Keratinocyte (primary cell): ENCODE measurements around the gene MYPN. TPM values are rescaled to one million over a fixed set of nuclear protein-coding genes. Genes with fewer than 3 reads are reported as not detected.

ENCODE experiments used
- DNase-seq: peaks from one replicate; pipeline ENCODE4 v3.0.0-alpha.2; 2011; ENCODE audit warnings: low read depth, missing footprints, low spot score
- FAIRE-seq: peaks from 2 replicates; lab custom pipeline; 2011; peaks lifted over from hg19 to GRCh38; lab: Jason Lieb, UNC
- H2AFZ ChIP-seq: 2 replicates; pipeline ENCODE4 v1.6.0; 2012; ENCODE audit warnings: low read length, control low read depth, inconsistent platforms; ENCODE audit not compliant: control insufficient read depth
- H3K27ac ChIP-seq: 2 replicates; pipeline ENCODE4 v1.5.1; 2011; ENCODE audit warnings: low read length; ENCODE audit not compliant: control insufficient read depth, insufficient read depth
- H3K27me3 ChIP-seq: 3 replicates; pipeline ENCODE4 v1.6.0; 2011; ENCODE audit warnings: low read length; ENCODE audit not compliant: control insufficient read depth, insufficient read depth; ENCODE audit errors: extremely low read depth
- H3K36me3 ChIP-seq, 2 experiments: 2 replicates in 1 of 2; 3 replicates in 1 of 2; pipeline ENCODE4 v1.5.1; 2011; ENCODE audit warnings: low read length in 2 of 2, mild to moderate bottlenecking in 1 of 2; ENCODE audit not compliant: control insufficient read depth in 2 of 2, insufficient read depth in 2 of 2; ENCODE audit errors: extremely low read depth in 1 of 2
- H3K4me1 ChIP-seq: 3 replicates; pipeline ENCODE4 v1.5.1; 2011; ENCODE audit warnings: low read length; ENCODE audit not compliant: control insufficient read depth, insufficient read depth; ENCODE audit errors: extremely low read depth
- H3K4me2 ChIP-seq: 3 replicates; pipeline ENCODE4 v1.6.0; 2011; ENCODE audit warnings: low read depth, low read length; ENCODE audit not compliant: control insufficient read depth, insufficient read depth; ENCODE audit errors: extremely low read depth
- H3K4me3 ChIP-seq, 3 experiments: fragments of 200-600 bp in 1 of 3; sonication (generic) in 1 of 3; 2 replicates in 2 of 3; 3 replicates in 1 of 3; pipeline ENCODE4 v1.5.1; 2011 to 2016; ENCODE audit warnings: low read length in 3 of 3, mild to moderate bottlenecking in 3 of 3, control low read depth in 2 of 3, inconsistent platforms in 1 of 3, low read depth in 1 of 3, mixed read lengths in 1 of 3, mixed run types in 1 of 3, moderate library complexity in 1 of 3; ENCODE audit not compliant: control insufficient read depth in 2 of 3, insufficient read depth in 2 of 3; ENCODE audit errors: extremely low read depth in 1 of 3
- H3K79me2 ChIP-seq: 2 replicates; pipeline ENCODE4 v1.6.0; 2012; ENCODE audit warnings: low read length; ENCODE audit not compliant: control insufficient read depth, insufficient read depth
- H3K9ac ChIP-seq: 3 replicates; pipeline ENCODE4 v1.6.0; 2011; ENCODE audit warnings: low read length; ENCODE audit not compliant: control insufficient read depth, insufficient read depth; ENCODE audit errors: extremely low read depth
- H3K9me1 ChIP-seq: 3 replicates; pipeline ENCODE4 v1.6.0; 2011; ENCODE audit warnings: low read length; ENCODE audit not compliant: control insufficient read depth, insufficient read depth; ENCODE audit errors: extremely low read depth
- H3K9me3 ChIP-seq: 2 replicates; pipeline ENCODE4 v1.5.1; 2012; ENCODE audit warnings: low read depth, low read length; ENCODE audit not compliant: control insufficient read depth
- H4K20me1 ChIP-seq: 3 replicates; pipeline ENCODE4 v1.6.0; 2011; ENCODE audit warnings: low read length; ENCODE audit not compliant: control insufficient read depth, insufficient read depth; ENCODE audit errors: extremely low read depth
- CTCF ChIP-seq, 3 experiments: IDR thresholded peaks in 1 of 3; conservative IDR thresholded peaks in 1 of 3; optimal IDR thresholded peaks in 1 of 3; 2 replicates in 2 of 3; 3 replicates in 1 of 3; pipeline versions ENCODE3 to v1.5.1; 2011; ENCODE audit warnings: low read length in 3 of 3, mild to moderate bottlenecking in 3 of 3, moderate library complexity in 2 of 3, control low read depth in 1 of 3, inconsistent platforms in 1 of 3; ENCODE audit not compliant: insufficient read depth in 2 of 3; ENCODE audit errors: extremely low read depth in 1 of 3
- EZH2 ChIP-seq: IDR thresholded peaks from one replicate; pipeline ENCODE4 v1.6.1; 2012; ENCODE audit warnings: inconsistent platforms, mild to moderate bottlenecking, low read length, moderate library complexity
- dilution Hi-C: fragments of 300-500 bp; cut with MboI; formaldehyde crosslinking; loops from one replicate; pipeline ENCODE4 v1.7.0; 2020; ENCODE audit warnings: low sequenced_read_pairs; ENCODE audit not compliant: extremely low pct_ligation_motif_present
- polyA plus RNA-seq, 5 experiments: library from polyadenylated mRNA; depleted of rRNA in 3 of 5; stranded (reverse) in 3 of 5; stranded (forward) in 1 of 5; unstranded in 1 of 5; fragments of >200 nt; gene quantifications; 1 replicate in 1 of 5; 2 replicates in 3 of 5; 3 replicates in 1 of 5; pipeline versions ENCODE4 v1.2.1 to v1.2.3, GENCODE V29; 2011 to 2012; ENCODE audit warnings: missing spikeins in 2 of 5, low read depth in 1 of 5, low replicate concordance in 1 of 5

The MYPN gene
- polyA plus RNA-seq, 1 donor (not counting 4 experiments of a cell fraction or from before 2014, with no cell fraction given), result 0.42 TPM

- FAIRE-seq, result no peak
- no peak overlapping the region for H3K27ac ChIP-seq
- dilution Hi-C loops, result no loop called here
These were observed 36.4 kb downstream of the MYPN start for GRCh38 chr10:68145705-68146104.

GRCh38 chr10:68146133-68146532 lies 36.8 kb downstream of the MYPN start:
- Histone ChIP-seq H3K79me2 (no peaks in the 10 kb centered on the region), H3K27ac (no peak overlapping the region), H3K4me3 (no peak overlapping the region), H4K20me1 (no peaks in the 10 kb centered on the region), H2AFZ (no peak overlapping the region), H3K9ac (no peak overlapping the region), H3K9me3 (no peaks in the 10 kb centered on the region), H3K27me3 (no peaks in the 10 kb centered on the region), H3K4me1 (no peaks in the 10 kb centered on the region), H3K4me2 (no peak overlapping the region), H3K36me3 (no peaks in the 10 kb centered on the region), H3K9me1 (no peaks in the 10 kb centered on the region)
- no peak for TF ChIP-seq EZH2
- TF ChIP-seq CTCF (optimal IDR thresholded peaks at IDR 0.05 in 1 of 3, IDR thresholded peaks at IDR 0.05 in 1 of 3, conservative IDR thresholded peaks at IDR 0.05 in 1 of 3; ENCODE audit: extremely low read depth in 1 of 3, insufficient read depth in 2 of 3, low read length in 3 of 3), result no peak
- FAIRE-seq (no peak), DNase-seq (no peak)
- dilution Hi-C loops, result no loop called here

More at GRCh38 chr10:68145705-68146104, 36.4 kb downstream of the MYPN start:
- H3K36me3 ChIP-seq, result no peaks in the 10 kb centered on the region
- no peaks in the 10 kb centered on the region for H3K27me3 ChIP-seq
- H2AFZ ChIP-seq, result no peak overlapping the region
- no peaks in the 10 kb centered on the region for H4K20me1 ChIP-seq
- no peaks in the 10 kb centered on the region for H3K9me1 ChIP-seq
- H3K4me2 ChIP-seq, result no peak overlapping the region
- no peaks in the 10 kb centered on the region for H3K79me2 ChIP-seq
- no peaks in the 10 kb centered on the region for H3K9me3 ChIP-seq
- TF ChIP-seq EZH2, result no peak
- TF ChIP-seq CTCF (optimal IDR thresholded peaks at IDR 0.05 in 1 of 3, IDR thresholded peaks at IDR 0.05 in 1 of 3, conservative IDR thresholded peaks at IDR 0.05 in 1 of 3; ENCODE audit: extremely low read depth in 1 of 3, insufficient read depth in 2 of 3, low read length in 3 of 3), result no peak
- H3K4me1 ChIP-seq, result no peaks in the 10 kb centered on the region
- DNase-seq, result no peak
- H3K9ac ChIP-seq, result no peak overlapping the region
- H3K4me3 ChIP-seq, result no peak overlapping the region
